NT2/D1 (cell line): Measurements from ENCODE around the gene PAK1.

Experiments used
- SUZ12 ChIP-seq: IDR thresholded peaks from 2 replicates; pipeline ENCODE4 v1.6.1; 2011; ENCODE audit not compliant: insufficient read length, insufficient read depth; ENCODE audit errors: extremely low read depth
- YY1 ChIP-seq: IDR thresholded peaks from 2 replicates; pipeline ENCODE4 v1.6.1; 2011; ENCODE audit not compliant: insufficient read length, insufficient read depth
- ZNF274 ChIP-seq: IDR thresholded peaks from 2 replicates; pipeline ENCODE4 v1.6.1; 2011; ENCODE audit warnings: mild to moderate bottlenecking, low read depth, low read length

- TF ChIP-seq ZNF274 (no peak), SUZ12 (no peak), YY1 (no peak)
Observed at GRCh38 chr11:77396305-77396704, 77.6 kb downstream of the PAK1 start.
